ENCODE results near the gene SAMD7.

Gene SAMD7

DNA sequence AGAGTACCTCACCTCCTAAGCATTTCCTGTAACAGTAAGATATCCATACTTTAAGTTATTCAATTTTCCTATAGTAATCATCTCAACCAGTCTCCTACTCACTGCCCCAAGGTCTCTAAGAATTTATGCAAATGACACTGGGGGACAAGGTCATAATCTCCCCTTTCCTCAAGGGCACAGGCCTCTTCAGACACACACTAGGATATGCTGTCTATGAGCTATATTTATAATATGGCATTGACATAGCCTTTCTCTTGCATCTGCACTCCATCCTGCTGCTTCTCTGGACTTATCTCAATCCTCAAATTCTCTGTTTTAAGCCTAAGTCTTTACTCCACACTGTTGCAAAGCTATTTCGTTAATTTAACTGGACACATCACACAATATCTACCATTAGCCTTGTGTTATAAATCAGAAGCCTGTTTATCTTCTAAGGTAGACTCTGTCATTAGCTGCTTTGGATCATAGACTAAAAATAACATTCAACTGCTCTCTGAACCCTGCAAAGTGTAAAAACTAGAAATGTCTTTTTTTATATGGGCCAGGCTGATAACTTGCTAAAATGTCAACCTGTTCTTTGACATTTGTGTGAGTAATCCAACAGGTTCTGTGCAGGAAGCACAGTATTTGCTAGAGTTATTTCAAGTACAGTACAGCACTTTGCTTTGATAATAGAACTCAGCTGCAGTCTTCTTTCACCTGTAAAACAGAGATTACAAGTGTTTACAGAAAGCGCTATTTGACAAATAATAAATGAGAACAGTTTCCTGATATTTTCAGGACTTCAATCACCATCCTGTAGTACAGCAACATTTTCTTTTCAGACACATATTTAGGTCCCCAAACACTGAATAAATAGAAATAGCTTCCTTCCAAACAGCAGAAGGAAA, 37.4 kb downstream of the SAMD7 start:
- Histone ChIP-seq H3K27ac (no peak overlapping the region), H3K4me3 (no peak overlapping the region)
- TF ChIP-seq, protein P1, sequence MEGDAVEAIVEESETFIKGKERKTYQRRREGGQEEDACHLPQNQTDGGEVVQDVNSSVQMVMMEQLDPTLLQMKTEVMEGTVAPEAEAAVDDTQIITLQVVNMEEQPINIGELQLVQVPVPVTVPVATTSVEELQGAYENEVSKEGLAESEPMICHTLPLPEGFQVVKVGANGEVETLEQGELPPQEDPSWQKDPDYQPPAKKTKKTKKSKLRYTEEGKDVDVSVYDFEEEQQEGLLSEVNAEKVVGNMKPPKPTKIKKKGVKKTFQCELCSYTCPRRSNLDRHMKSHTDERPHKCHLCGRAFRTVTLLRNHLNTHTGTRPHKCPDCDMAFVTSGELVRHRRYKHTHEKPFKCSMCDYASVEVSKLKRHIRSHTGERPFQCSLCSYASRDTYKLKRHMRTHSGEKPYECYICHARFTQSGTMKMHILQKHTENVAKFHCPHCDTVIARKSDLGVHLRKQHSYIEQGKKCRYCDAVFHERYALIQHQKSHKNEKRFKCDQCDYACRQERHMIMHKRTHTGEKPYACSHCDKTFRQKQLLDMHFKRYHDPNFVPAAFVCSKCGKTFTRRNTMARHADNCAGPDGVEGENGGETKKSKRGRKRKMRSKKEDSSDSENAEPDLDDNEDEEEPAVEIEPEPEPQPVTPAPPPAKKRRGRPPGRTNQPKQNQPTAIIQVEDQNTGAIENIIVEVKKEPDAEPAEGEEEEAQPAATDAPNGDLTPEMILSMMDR (IDR thresholded peaks at IDR 0.05), result no peak
- no peak for DNase-seq (ENCODE audit: low spot score)

- no peak for DNase-seq (ENCODE audit: low spot score)
- TF ChIP-seq, protein P1 (IDR thresholded peaks at IDR 0.05), result no peak
Observed at GRCh38 chr3:169952045-169952444, 40.7 kb downstream of the SAMD7 start.

DNA sequence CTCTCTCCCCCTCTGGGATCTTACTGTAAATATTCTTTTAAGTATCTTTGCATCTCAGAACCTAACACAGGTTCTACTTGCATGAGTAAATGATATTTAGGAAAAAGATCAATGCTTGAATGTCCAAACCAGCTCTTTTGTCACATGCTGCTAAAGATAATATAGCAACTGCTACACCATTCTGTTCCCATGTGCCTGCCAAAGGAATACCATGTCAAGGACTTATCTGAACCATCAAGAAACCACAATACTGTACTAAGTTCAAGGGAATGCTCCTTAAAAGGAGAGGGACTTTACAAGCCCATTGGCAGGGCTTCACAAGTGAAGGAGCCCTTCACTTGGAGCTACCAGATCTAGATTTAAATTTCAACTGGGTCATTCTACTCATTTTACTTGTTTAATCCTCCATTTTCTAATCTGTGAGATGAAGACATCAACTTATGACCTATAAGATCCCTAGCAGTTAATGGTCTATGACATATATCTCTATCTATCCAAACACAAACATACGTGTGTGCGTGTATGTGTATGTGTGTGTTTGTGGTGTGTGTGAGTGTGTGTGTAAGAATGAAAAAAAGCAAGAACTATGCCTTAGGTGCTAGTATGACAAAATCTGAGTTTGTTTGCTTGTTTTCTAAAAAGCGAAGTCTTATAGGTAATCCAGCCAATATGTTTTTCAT, 42.2 kb downstream of the SAMD7 start:
- DNase-seq (ENCODE audit: low spot score), result no peak
- TF ChIP-seq, protein P1 (IDR thresholded peaks at IDR 0.05), result no peak
- Histone ChIP-seq H3K4me3 (no peak overlapping the region), H3K27ac (no peak overlapping the region)

More at GRCh38 chr3:169952045-169952444, 40.7 kb downstream of the SAMD7 start:
- H3K27ac ChIP-seq, result no peak overlapping the region
- no peak overlapping the region for H3K4me3 ChIP-seq

DNA sequence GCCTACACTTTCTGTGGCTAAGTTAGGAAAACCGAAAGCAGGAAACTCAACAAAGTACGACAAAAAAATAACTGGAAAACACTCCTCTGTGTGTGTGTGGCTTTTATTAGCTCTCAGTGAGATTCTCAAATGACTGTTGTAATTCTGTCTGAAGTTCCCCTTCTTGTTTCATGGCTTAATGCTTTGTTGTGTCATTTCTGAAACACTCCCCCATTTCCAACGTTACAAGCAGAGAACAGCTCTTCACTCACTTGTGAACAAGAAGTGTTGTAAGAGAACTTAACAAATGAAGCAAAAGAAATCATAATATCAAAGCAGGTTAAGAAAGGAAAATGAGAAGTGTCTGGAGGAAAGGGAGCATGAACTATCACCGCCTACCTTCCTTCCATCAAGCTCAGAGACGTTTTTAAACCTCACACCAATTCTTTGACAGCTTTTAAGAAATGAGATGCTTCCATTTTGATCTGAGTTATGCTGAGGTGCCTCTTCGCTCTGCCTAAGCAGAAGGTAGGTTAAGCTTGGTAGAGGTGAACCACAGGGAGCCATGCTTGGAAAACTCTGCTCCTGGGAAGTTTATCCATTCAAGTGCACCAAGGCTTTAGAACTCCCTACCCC, 42.9 kb downstream of the SAMD7 start:
- TF ChIP-seq, protein P1 (IDR thresholded peaks at IDR 0.05), result no peak
- Histone ChIP-seq H3K27ac (no peak overlapping the region), H3K4me3 (no peak overlapping the region)
- DNase-seq (ENCODE audit: low spot score), result no peak

DNA sequence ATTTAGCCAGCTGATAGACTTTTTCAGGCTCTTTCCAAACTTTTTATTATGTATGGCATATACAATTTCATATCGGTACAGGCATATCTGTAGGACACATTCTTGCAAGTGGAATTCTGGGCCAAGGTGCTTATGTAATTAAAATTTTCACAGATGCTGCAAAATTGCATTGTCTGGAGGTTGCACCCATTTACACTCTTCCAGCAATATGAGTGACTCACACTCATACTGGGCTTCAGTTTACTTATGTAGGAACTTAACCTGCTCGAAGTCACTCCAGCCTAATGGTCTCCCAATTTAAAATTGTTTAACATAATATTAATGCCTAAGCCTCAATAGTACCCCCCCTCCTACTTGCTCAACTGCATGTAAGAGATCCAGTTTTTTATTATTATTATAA, 44.0 kb downstream of the SAMD7 start:
- DNase-seq (ENCODE audit: low spot score), result no peak
- TF ChIP-seq, protein P1 (IDR thresholded peaks at IDR 0.05), result no peak
- H3K4me3 ChIP-seq, result no peak overlapping the region
- no peak overlapping the region for H3K27ac ChIP-seq

DNA sequence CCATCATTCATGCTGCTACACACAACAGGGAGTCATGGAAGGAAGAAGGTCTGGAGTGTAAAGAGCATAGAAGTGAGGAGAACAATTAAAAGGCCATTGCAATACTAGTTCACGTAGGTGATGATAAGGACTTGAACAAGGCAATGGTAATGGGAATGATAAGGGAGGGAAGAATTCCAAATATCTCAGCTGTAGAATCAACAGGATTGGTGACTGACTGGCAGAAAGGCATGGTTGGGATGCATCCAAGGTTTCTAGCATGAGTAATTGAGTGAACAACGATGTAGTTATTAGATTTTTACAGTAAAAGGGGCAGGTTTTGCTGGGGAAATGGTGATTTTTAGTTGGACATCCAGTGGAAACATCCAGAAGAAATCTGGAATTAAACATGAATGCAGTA, 52.8 kb downstream of the SAMD7 start:
- no peak overlapping the region for H3K4me3 ChIP-seq
- no peak overlapping the region for H3K27ac ChIP-seq
- DNase-seq (ENCODE audit: low spot score), result no peak
- TF ChIP-seq, protein P1 (IDR thresholded peaks at IDR 0.05), result no peak

All from coronary artery (tissue), 2 donors.